ENCODE results near the gene TMEM109.

The TMEM109 gene, protein sequence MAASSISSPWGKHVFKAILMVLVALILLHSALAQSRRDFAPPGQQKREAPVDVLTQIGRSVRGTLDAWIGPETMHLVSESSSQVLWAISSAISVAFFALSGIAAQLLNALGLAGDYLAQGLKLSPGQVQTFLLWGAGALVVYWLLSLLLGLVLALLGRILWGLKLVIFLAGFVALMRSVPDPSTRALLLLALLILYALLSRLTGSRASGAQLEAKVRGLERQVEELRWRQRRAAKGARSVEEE

DNA sequence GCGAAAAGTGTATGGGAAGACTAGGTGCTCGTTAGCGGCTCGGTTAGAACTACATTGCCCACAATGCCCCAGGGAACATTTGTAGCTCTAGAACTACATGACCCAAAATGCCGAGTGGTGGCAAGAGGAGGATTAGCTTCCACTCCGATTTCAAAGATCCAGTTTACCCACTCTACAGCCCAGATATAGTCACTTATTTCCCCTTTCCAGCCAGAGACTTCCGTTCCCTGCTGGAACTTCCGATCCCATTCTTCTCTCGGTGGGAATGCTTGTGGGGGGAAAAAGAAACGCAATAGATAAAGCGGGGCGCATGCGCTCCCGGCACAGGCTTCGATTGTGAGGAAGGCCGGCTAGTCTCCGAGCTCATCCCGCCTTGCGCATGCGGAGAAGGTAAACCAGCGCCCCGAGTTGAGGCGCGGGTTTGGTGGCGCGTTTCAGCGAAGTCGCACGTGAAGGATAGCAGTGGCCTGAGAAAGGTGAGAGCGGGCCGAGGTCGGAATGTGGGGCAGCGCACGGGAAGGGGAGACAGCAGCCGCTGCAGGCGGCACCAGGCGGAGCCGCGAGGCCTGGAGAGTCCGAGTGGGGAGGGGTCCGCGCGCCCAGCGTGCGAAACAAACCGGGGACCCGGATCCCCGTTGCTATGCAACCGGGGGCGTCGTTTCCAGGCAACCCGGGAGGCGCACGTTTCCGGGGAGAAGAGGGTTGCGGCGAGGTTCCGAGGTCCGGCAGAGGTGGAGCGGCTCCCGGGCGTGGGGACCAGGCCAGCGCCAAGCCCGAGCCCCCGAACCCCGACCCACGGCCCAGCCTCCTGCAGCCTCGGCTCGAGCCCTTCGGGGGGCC lies at the start of gene TMEM109:
TMEM109 (plus strand) TSS at position 366 of the 840 bp plus-strand sequence. CDS start 5,536 bp downstream, outside the sequence.
- TF ChIP-seq, protein P1, sequence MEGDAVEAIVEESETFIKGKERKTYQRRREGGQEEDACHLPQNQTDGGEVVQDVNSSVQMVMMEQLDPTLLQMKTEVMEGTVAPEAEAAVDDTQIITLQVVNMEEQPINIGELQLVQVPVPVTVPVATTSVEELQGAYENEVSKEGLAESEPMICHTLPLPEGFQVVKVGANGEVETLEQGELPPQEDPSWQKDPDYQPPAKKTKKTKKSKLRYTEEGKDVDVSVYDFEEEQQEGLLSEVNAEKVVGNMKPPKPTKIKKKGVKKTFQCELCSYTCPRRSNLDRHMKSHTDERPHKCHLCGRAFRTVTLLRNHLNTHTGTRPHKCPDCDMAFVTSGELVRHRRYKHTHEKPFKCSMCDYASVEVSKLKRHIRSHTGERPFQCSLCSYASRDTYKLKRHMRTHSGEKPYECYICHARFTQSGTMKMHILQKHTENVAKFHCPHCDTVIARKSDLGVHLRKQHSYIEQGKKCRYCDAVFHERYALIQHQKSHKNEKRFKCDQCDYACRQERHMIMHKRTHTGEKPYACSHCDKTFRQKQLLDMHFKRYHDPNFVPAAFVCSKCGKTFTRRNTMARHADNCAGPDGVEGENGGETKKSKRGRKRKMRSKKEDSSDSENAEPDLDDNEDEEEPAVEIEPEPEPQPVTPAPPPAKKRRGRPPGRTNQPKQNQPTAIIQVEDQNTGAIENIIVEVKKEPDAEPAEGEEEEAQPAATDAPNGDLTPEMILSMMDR (IDR thresholded peaks at IDR 0.05), result no peak

- TF ChIP-seq, protein P1 (IDR thresholded peaks at IDR 0.05), result no peak
Measured at GRCh38 chr11:60864856-60865513, 49.0 kb upstream of the TMEM109 start.

DNA sequence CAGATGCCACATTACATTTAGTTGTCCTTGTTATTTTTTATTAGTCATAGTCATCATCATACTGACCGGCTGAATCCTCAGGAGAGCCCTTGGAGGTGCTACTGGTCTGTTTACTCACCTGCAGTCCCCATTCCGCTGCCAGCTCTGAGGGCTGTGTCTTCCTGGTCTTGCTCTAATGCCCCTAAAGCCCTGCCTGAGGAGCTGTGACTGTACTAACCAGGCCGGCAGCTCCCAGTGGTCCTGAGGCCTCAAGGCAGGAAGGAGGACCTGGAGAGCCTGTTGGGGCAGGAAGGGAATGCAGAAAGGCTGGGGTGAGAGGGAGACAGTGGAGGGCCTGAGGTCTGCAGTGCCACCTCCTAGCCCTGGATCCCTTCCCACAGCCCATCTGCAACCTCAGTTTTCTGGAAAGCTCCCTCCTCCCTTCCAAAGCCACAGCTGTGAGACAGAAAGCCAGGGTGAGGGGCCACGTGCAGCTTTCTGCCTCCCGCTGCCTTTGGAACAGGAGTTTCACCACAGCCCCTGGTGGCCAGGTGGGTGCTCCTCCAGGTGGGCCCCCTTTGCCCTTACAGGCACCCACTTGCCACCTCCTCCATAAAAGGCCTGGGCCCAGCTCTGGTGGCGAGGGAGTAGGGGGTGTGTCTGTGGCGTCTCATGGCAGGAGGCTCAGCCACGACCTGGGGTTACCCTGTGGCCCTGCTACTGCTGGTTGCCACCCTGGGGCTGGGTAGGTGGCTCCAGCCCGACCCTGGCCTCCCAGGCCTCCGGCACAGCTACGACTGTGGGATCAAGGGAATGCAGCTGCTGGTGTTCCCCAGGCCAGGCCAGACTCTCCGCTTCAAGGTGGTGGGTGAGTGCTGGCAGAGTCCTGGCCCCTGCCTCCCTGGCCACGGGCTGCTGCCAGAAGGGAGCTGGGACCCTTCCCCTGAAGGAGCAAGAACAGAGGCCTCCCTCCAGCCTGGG lies 46.8 kb upstream of the TMEM109 start, which contains the start of gene ZP1:
ZP1 (plus strand) TSS at position 632 of the 960 bp plus-strand sequence; CDS start at position 652, 20 bp downstream.
- TF ChIP-seq, protein P1 (IDR thresholded peaks at IDR 0.05), result no peak

DNA sequence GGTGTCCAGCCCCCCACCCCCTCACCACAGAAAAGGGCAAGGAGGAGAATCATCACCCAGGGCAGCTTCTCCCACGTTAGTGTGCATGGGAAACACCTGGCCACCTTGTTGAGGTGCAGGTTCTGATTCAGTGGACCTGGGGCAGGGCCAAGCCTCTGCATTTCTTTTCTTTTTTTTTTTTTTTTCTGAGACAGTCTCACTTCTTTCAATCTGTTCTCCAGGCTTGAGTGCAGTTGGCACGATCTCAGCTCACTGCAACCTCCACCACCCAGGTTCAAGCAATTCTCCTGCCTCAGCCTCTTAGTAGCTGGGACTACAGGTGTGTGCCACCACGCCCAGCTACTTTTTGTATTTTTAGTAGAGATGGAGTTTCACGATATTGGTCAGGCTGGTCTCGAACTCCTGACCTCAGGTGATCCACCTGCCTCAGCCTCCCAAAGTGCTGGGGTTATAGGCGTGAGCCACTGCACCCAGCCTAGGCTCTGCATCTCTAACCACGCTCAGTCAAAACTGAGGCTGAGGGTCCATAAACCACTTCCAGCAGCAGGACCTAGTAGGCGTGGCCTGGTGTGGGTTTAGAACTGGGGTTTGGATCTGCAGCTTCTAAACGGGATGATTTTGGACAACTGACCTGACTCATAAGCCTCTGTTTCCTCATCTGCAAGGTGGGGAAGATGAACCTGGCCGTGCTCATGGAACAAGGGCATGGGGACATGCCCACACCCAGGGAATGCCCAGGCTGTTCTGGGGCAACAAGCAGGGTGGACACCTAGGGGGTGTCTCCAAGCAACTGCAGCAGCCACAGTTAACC lies 45.9 kb upstream of the TMEM109 start:
- TF ChIP-seq, protein P1 (IDR thresholded peaks at IDR 0.05), result no peak

GRCh38 chr11:60868682-60869450 lies 45.1 kb upstream of the TMEM109 start:
- TF ChIP-seq, protein P1 (IDR thresholded peaks at IDR 0.05), result no peak

DNA sequence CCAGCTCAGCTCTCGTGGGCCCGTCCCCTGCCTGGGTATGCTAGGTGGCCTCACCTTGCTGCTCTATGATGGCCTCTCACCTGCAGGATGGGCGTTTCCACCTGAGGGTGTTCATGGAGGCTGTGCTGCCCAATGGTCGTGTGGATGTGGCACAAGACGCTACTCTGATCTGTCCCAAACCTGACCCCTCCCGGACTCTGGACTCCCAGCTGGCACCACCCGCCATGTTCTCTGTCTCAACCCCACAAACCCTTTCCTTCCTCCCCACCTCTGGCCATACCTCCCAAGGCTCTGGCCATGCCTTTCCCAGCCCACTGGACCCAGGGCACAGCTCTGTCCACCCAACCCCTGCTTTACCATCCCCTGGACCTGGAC lies 44.5 kb upstream of the TMEM109 start:
- TF ChIP-seq, protein P1 (IDR thresholded peaks at IDR 0.05), result no peak

Measured in LNCAP (cell line).